Measurements from ENCODE around the gene MARS2.

- TF ChIP-seq POLR2AphosphoS5 (IDR thresholded peaks at IDR 0.05; ENCODE audit: low read depth, low read length) = no peak
- no peak for TF ChIP-seq GABPA (IDR thresholded peaks at IDR 0.05; ENCODE audit: low read depth)
- TF ChIP-seq EP300 (IDR thresholded peaks at IDR 0.05; ENCODE audit: borderline replicate concordance in 1 of 2, low read depth in 1 of 2, low read length in 1 of 2) = no peak
- TF ChIP-seq USF1 (IDR thresholded peaks at IDR 0.05; ENCODE audit: borderline replicate concordance, low read depth) = no peak
- no peak for TF ChIP-seq CTCF (IDR thresholded peaks at IDR 0.05)
- TF ChIP-seq EZH2phosphoT487 (IDR thresholded peaks at IDR 0.05; ENCODE audit: borderline replicate concordance, low read depth) = no peak
- no peak for TF ChIP-seq MXI1 (IDR thresholded peaks at IDR 0.05; ENCODE audit: low read depth, low read length)
- TF ChIP-seq SMC3 (IDR thresholded peaks at IDR 0.05; ENCODE audit: low read depth, low read length) = no peak
- no peak for TF ChIP-seq GATA2 (CRISPR knock-in tag; IDR thresholded peaks at IDR 0.05)
- TF ChIP-seq ZBTB33 (IDR thresholded peaks at IDR 0.05; ENCODE audit: borderline replicate concordance, low read depth) = no peak
- TF ChIP-seq TAF1 (IDR thresholded peaks at IDR 0.05; ENCODE audit: borderline replicate concordance, low read depth, low read length) = no peak
- no peak for TF ChIP-seq USF2 (IDR thresholded peaks at IDR 0.05; ENCODE audit: borderline replicate concordance, low read depth, low read length)
Observed at GRCh38 chr2:197661626-197662025, 43.5 kb upstream of the MARS2 start.

All from SK-N-SH (cell line).